M059J (cell line): Measurements from ENCODE around the gene ACR. TPM values are rescaled to one million over a fixed set of nuclear protein-coding genes. Genes with fewer than 3 reads are reported as not detected.
"Not testable (repeated sequence)": the region's sequence is repeated elsewhere in the genome, so short reads cannot be mapped to it uniquely, and the experiment has no call there.

ENCODE experiments used
- DNase-seq: peaks from one replicate; pipeline ENCODE4 v3.0.0-alpha.2; 2012; ENCODE audit warnings: low read depth
- total RNA-seq: library from RNA; depleted of rRNA; stranded (reverse); fragments of >200 nt; shearing (Covaris generic); gene quantifications from 2 replicates; pipeline ENCODE4 v1.2.3, GENCODE V29; 2014

ACR gene
- total RNA-seq, 1 experiment from 2014 or later = not detected

DNA sequence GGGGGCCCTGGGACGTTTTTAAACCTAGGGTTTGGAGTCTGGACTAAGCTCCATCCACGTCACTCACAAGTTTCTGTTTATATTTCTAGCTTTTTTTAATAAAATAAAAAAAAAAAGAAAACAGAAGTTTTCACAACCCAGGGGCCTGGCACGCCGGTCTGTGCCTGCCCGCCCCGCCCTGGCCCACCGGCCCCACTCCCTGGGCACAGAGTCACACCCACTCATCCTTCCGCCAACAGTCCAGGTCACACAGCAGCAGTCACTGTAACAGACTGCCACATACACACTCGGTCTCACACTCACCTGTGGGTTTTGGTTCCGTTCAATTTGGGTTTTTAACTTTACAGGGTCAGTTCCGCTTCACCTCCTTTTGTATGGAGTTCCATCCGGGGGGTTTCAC, 5.3 kb upstream of the ACR start:
- no peak for DNase-seq

DNA sequence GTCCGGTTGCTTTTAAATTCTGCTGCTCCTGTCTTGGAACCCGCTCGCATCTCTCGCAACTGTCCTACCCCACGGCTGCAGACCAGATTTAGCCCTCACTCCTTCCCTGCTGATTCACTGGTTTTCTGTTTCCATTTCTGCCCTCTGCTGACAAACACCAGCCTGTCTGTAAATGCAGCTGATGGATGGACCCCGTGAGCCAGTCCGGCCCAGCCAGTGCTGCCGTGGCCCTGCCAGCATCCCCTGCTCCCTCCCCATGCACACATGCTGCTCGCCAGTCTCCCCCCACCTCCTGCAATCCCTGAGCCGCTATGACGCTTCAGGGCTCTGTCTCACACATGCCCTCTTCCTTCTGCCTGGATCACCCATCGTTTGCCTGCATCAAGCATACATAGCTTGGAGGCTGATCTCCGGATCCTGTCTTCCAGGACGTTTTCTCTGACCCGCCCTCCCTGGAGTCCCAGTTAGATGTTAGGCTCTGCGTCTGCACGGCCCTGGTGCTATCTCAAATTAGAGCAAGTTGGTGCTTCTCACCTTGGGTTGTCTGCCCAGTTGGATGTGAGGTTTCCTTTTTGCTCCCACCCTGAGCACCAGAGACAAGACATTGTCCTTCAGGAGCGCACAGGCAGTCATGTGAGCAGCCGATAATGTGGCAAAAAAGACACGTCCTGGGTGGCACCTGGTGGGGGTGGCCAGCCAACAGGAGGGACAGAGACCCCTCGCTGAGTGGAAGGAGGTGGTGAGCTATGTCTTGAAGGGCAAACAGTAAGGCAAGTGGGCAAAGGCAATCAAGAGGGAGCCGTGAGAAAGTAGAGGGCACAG, 4.3 kb upstream of the ACR start:
- DNase-seq = peak; percentile 22

DNA sequence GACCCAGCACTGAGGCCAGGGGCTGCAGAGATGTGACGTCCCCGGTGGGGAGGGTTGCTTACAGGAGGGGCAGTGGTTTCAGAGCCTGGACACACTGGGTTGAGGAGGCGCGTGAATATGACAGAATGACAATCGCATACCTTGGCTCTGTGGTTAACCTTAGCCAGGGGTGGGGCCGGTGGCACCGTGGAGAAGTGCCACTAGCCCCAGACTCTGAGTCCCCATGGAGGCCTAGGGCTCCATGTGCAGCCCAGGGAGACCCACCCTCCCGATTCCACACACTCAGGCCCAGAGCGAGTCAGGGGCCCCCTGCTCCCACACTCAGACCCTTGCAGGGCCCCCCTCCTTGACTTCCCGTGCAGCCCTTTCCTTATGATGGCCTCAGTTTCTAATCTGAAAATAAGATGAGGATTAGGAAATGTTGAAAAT, 3.6 kb upstream of the ACR start:
- no peak for DNase-seq

DNA sequence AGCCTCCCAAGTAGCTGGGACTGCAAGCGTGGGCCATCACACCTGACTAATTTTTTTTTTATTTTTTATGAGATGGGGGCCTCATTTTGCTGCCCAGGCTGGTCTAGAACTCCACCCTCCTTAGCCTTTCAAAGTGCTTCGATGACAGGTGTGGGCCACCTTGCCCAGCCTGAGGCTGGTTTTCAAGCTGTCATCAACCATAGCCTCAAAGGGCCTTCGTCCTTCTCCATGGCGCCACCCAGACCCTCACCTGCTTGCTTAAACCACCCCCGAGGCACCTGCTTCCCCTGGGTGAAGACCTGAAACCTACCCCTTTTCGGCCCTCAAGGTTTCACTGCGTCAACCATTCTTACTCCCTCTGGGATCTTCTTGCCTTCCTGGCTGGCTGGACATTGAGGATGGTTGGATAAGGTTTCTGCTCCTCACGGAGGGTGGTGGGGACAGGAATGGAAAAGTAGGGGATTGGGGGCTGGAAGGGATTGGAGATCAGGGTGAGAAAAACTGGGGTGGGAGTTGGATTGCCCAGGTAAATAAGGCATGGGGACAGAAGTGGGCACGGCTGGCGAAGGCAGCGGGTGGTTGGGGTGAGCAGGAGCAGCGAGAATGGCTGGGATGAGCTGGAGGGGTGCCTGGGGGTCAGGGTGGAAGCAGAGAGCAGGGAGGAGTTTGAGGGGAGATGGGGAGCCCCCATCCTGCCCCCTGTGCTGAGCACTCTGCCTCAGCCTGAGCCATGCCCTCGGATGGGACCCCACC, 2.8 kb upstream of the ACR start:
- no peak for DNase-seq

DNA sequence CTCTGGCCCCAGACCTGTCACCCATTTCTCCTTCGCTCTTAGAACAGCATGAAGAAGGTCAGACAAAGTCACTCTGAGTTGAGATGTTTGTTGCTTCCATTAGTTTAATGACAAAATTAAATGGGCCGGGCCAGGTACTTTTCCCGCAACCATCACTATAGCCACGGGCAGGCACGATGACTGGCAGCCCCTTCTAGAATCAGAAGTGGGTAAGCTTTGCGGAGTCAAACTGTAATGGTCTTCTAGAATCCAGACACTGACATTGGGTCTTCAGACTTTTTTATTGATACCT, 2.3 kb upstream of the ACR start:
- DNase-seq = no peak

DNA sequence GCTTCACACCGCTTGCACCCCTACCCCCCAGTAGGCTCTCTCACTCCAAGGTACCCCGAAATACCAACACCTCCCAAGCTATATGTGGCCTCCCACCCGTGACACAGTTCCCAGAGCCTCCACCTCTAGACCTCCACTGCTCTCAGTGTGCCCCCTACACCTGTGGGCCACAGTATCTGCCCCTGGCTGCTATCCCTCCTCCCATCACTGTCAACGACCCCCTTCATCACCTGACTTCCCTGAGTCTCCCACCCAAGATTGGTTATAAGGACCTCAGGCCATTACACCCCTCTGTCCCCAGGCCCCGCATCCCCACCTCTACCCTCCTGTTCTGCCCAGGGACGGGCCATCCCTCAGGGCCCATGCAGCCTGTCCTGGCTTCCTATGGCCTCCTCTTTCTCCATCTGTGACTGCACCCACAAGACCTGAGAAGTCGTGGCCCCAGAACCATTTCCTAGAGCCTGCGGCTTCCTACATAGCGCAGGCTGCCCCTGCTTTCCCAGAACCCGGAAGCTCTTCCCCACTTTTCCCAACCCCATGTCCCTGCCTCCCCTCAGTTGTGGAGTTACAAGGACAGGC, 734 bp downstream of the ACR start:
- no peak for DNase-seq

DNA sequence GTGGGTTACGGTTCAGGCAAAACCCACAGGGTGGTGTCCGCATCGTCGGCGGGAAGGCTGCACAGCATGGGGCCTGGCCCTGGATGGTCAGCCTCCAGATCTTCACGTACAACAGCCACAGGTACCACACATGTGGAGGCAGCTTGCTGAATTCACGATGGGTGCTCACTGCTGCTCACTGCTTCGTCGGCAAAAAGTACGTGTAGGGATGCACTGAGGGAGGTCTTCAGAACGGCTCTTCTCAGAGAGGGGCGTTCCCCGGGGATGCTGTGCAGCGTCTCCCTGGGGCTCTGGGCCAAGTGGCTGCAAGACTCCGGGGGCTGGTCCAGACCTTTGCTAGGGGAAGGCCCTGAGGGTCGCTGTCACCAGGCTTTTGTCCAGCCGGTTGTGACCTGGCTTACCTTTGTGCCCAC, 1.3 kb downstream of the ACR start:
- DNase-seq = no peak

DNA sequence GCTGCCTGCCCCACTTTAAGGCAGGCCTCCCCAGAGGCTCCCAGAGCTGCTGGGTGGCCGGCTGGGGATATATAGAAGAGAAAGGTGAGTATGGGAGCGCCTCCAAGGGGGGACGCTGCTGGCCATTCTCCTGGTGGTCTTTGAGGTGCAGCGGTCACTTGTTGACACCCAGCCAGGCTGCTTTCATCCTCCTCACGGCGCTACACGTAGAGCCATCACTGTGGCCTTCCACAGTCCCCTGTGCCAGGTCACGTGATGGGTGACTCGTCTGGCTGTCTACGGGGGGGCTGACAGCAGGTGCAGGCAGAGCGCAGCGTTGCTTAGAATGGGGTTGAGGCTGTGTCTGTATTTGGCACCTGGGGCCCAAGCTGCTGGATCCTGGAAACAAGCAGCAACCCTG, 1.9 kb downstream of the ACR start:
- DNase-seq = no peak

DNA sequence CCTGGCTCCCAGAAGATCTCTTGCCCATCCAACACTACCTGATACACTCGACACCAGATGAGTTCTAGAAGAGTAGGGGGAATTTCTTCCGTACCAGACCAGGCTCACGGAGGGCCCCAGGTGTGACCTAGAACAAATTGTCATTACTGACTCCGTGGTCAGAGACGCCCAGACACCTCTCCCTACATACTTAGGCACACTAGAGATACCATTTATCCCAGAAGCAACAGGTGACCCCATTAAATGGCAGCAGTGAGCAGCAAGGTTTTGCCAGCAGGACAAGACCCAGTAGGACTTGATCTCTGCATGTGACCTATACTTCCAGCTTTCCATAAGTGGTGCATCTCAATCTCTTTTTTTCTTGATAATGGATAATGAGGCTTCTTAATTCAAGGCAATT, 2.7 kb downstream of the ACR start:
- DNase-seq = not testable (repeated sequence)

DNA sequence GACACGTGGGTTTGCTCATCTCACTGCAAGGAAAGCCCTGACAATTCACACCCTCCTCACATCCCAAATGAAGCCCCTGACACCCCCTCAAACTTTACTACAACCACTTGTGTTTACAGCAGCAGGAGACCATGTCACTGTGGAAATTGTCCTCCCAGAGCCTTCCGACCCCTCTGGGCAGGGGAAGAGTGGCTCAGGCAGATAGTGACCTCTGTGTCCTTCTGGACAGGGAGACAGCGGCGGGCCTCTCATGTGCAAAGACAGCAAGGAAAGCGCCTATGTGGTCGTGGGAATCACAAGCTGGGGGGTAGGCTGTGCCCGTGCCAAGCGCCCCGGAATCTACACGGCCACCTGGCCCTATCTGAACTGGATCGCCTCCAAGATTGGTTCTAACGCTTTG, 6.4 kb downstream of the ACR start:
- not testable (repeated sequence) for DNase-seq

DNA sequence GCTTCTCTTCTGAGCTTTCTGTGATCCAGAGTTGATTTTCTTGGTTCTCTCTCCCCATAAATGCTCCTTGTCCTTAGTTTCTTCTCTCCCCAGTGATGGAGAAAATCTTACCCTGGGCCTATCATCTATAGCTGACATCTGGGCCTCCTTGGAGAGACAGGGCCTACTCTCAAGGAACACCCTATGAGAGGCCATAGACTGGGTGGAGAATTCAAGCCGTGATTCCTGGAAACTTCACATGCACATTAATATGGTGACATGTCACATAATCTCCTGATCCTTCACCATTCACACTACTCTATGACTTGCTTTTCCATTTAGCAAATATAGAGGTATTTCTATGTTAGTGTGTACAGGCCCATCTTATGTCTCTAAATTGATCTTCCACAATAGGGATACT, 9.5 kb downstream of the ACR start:
- not testable (repeated sequence) for DNase-seq

DNA sequence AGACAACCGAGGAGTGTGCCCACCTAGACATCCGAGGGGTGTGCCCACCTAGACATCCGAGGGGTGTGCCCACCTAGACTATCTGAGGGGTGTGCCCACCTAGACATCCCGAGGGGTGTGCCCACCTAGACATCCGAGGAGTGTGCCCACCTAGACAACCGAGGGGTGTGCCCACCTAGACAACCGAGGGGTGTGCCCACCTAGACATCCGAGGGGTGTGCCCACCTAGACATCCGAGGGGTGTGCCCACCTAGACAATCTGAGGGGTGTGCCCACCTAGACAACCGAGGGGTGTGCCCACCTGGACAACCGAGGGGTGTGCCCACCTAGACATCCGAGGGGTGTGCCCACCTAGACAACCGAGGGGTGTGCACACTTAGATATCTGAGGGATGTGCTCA, 10.6 kb downstream of the ACR start:
- not testable (repeated sequence) for DNase-seq

DNA sequence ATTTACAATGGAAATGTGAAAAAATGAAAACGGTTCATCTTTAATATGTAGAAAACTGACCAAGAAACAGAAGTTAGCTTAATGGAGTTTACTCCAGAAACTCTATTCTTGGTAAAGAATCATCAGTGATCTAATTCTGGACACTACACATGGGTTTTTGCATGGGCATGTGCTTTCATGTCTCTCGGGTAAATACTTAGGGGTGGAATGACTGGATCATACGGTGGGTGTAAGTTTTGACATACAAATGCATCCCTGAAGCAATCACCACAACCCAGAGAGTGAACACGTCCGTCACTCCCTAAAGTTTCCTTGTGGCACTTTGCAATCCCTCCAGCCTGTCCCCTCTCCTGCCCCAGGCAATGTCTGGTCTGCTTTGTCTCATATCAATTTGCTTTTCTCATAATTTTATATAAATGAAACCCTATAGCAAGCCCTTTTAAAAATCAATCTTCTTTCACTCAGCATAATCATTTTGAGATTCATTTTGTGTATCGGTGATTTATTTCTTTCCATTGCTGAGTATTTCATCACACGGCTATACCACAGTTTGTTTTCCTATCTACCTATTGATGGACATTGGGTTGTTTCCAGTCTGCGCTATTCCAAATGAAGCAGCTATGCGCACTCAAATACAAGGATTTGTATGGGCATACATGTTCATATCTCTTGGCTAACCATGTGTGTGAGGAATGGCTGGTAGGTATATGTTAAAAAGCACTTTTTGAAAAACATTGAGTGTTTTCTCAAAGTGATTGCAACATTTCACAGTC, 11.5 kb downstream of the ACR start:
- not testable (repeated sequence) for DNase-seq

DNA sequence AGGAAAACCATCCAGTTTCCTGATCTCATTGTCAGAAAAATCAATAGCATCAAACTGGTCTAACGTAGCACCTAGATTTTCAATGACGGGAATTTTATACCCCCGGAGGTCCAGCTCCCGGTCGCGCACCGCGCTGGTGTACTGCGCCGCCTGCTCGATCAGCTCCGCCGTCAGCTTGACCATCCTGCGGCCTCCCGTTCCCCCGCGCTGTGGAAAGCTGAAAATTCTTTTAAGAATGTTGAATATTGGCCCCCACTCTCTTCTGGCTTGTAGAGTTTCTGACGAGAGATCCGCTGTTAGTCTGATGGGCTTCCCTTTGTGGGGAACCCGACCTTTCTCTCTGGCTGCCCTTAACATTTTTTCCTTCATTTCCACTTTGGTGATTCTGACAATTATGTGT, 17.2 kb downstream of the ACR start:
- DNase-seq = not testable (repeated sequence)

DNA sequence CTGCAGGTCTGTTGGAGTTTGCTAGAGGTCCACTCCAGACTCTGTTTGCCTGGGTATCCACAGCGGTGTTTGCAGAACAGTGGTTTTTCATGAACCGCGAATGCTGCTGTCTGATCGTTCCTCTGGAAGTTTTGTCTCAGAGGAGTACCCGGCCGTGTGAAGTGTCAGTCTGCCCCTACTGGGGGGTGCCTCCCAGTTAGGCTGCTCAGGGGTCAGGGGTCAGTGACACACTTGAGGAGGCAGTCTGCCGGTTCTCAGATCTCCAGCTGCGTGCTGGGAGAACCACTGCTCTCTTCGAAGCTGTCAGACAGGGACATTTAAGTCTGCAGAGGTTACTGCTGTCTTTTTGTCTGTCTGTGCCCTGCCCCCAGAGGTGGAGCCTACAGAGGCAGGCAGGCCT, 18.4 kb downstream of the ACR start:
- not testable (repeated sequence) for DNase-seq

DNA sequence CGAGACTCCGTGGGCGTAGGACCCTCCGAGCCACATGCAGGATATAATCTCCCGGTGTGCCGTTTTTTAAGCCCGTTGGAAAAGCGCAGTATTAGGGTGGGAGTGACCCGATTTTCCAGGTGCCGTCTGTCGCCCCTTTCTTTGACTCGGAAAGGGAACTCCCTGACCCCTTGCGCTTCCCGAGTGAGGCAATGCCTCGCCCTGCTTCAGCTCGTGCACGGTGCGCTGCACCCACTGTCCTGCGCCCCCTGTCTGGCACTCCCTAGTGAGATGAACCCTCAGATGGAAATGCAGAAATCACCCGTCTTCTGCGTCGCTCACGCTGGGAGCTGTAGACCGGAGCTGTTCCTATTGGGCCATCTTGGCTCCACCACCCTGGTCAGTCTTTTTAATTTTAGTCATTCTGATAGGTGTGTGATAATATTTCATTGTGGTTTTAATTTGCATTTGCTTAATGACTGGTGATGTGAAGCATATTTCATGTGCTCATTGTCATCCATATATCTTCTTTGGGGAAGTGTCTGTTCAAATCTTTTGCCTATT, 19.0 kb downstream of the ACR start:
- peak; percentile 6 for DNase-seq

DNA sequence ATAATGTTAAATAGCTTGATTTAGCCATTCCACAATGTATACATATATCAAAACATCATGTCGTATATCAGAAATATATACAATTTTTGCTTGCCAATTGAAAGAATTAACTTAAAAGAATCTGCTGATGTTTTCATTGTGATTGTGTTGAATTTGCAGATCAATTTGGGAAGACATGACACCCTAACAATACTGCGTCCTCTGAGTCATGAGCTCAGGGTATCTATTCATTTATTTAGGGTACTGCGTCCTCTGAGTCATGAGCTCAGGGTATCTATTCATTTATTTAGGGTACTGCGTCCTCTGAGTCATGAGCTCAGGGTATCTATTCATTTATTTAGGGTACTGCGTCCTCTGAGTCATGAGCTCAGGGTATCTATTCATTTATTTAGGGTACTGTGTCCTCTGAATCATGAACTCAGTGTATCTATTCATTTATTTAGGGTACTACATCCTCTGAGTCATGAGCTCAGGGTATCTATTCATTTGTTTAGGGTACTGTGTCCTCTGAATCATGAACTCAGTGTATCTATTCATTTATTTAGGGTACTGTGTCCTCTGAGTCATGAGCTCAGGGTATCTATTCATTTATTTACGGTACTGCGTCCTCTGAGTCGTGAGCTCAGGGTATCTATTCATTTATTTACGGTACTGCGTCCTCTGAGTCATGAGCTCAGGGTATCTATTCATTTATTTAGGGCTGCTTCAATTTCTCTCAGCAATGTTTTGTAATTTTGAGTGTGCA, 21.8 kb downstream of the ACR start:
- DNase-seq = peak; percentile 59

DNA sequence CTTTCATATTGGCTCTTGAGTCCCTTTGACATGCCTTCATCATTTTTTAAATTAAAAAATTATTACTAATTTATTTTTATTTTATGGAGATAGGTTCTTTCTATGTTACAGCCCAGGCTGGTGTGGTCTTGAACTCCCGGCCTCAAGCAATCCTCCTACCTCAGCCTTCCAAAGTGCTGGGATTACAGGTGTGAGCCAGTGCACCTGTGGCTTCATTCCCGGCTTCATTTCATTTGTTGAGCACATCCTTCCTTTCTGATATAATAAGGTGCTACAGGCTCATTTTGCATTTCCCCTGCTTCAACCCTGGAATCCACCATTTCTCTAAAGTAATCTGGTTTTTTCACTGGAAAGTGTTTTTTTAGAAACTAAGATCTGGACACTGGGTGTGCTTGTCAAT, 23.8 kb downstream of the ACR start:
- not testable (repeated sequence) for DNase-seq

DNA sequence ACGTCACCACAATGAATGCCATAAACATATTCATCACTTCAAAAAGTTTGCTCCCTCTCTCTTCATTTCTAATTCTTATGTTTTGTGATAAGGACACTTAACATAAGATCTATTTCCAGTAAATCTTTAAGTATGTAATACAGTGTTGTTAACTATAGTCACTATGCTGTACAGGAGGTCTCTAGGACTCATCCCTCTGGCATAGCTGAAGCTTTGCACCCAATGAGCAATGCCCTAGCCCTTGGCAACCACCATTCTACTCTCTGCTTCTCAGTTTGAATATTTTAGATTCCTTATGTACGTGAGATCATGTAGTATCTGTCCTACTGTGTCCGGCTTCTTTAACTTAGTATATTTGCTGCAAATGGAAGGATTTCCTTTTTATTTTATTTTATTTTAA, 26.3 kb downstream of the ACR start:
- not testable (repeated sequence) for DNase-seq

DNA sequence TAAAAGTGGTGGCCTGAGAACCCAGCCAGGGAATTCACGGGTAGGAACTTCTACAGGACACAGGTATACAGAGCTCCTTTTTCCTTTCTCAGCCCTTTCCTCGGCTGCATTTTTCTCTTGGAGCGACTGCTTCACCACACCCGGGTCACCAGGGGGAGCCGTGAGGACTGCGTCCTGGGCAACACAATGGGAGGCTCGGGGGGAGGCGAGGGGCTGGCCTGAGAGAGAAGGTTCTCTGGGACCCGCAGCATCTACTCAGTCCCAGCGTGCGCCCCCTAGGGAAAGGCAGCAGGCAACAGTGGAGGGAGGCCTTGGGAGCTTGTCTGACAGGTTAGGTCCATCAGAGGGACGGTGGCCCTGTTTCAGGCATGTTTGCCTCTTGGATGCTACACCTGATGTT, 37.1 kb downstream of the ACR start:
- DNase-seq = peak; percentile 3

DNA sequence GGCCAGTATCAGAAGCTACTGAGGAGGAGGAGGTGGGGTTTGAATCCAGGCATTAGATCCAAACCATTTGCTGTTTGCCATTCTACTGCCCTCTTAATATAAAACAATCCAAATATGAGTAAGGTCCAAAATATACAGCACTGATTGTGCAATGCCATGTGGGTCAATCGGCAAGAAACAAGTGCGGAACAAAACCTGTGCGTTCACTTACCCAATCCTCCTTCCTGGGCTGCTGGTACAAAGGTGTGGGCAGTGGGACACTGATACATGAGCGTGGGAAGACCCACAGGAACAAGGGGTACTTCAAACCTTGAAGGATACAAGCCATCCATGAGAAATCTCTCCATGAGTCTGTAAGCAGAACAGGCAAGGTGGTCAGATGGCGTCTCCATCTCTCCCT, 39.6 kb downstream of the ACR start:
- not testable (repeated sequence) for DNase-seq
